ENCODE measurements around the gene GPR84. TPM values are rescaled to one million over a fixed set of nuclear protein-coding genes. Genes with fewer than 3 reads are reported as not detected.

Gene GPR84
- total and polyA plus RNA-seq, 2 donors (not counting 3 experiments of a cell fraction or from before 2014, with no cell fraction given) = not detected

GRCh38 chr12:54321363-54321762, 42.9 kb downstream of the GPR84 start:
- peaks cover 4% of the 10 kb centered on the region for H3K4me1 ChIP-seq (ENCODE audit: control insufficient read depth, extremely low read depth, insufficient read depth, low read length)
- DNase-seq (ENCODE audit: low read depth, low spot score) (no peak), FAIRE-seq (no peak)
- H3K27me3 ChIP-seq (ENCODE audit: control insufficient read depth in 2 of 2, insufficient read depth in 2 of 2, low read length in 2 of 2) = no peaks in the 10 kb centered on the region
- dilution Hi-C loops (cut with MboI; ENCODE audit: extremely low pct_ligation_motif_present, low sequenced_read_pairs) (no loop called here), intact Hi-C loops (cut with micrococcal nuclease) (no loop called here)
- no peak for TF ChIP-seq GATA2 (IDR thresholded peaks at IDR 0.05; ENCODE audit: insufficient read depth, insufficient read length, low read depth, low read length)
- TF ChIP-seq POLR2AphosphoS5 (IDR thresholded peaks at IDR 0.05; ENCODE audit: insufficient read depth, low read depth, low read length) = no peak
- no peak overlapping the region for H3K27ac ChIP-seq (ENCODE audit: insufficient read depth, low read depth, low read length)
- no peak overlapping the region for H3K9ac ChIP-seq (replicated peaks; ENCODE audit: extremely low read depth, insufficient read depth, low read length)
- no peak overlapping the region for H2AFZ ChIP-seq (ENCODE audit: low read depth, low read length)
- peaks cover 9% of the 10 kb centered on the region for H3K79me2 ChIP-seq (ENCODE audit: control insufficient read depth, insufficient read depth, low read length)
- POLR2A ChIA-PET = no interaction called here
- no peaks in the 10 kb centered on the region for H3K36me3 ChIP-seq (ENCODE audit: control insufficient read depth in 2 of 2, extremely low read depth in 1 of 2, insufficient read depth in 2 of 2, low read length in 2 of 2)
- H3K4me3 ChIP-seq (replicated peaks in 1 of 3; ENCODE audit: insufficient read depth in 1 of 3, low read depth in 1 of 3, low read length in 3 of 3) = no peak overlapping the region
- CTCF ChIA-PET = interaction anchor here (0.8 to 2.1 kb wide), 4 partner anchors 14 to 49 kb away, joined by 3 to 7 read pairs (median 4); no protein-coding TSS in a partner anchor
- H3K9me1 ChIP-seq (replicated peaks; ENCODE audit: control insufficient read depth, extremely low read depth, insufficient read depth, low read length) = no peaks in the 10 kb centered on the region
- H4K20me1 ChIP-seq (replicated peaks; ENCODE audit: control insufficient read depth, extremely low read depth, insufficient read depth, low read length) = no peaks in the 10 kb centered on the region
- BruUV-seq (replicated peaks) = no TSS peak
- no peaks in the 10 kb centered on the region for H3K9me3 ChIP-seq (replicated peaks; ENCODE audit: control insufficient read depth, insufficient read depth, low read length)
- no peak overlapping the region for H3K4me2 ChIP-seq (ENCODE audit: insufficient read depth, low read length)

MicroRNA genes within 50 kb of the gene (microRNA counts, 767-probe panel; counts per million panel counts)
- microRNA hsa-miR-148b-3p = 723 counts per million, percentile 96 among the panel's probes with 10 or more counts

Small RNA genes lying within 50 kb of the gene (microRNA-seq; reads per million reads assigned to microRNA genes)
- 175 reads per million, percentile 64 among the genes with 10 or more reads in this experiment for gene MIR148B (ENCODE audit: borderline number of aligned reads, borderline replicate concordance)

Small RNA genes lying within 50 kb of the gene (small RNA-seq; reads per million reads assigned to genes)
- gene MIR148B (ENCODE audit: insufficient read depth, insufficient read length, low read depth, low replicate concordance) = 41.8 reads per million, percentile 90 among the genes with 10 or more reads in this experiment
- not detected for gene RN7SL744P (ENCODE audit: insufficient read depth, insufficient read length, low read depth, low replicate concordance)
- gene RNU6-950P (ENCODE audit: insufficient read depth, insufficient read length, low read depth, low replicate concordance) = not detected

Other genes starting within 250 kb of the GPR84 start
- 17.5 and 17.8 TPM in 2 replicates for gene SMUG1, start 175.5 kb downstream of the GPR84 start, total RNA-seq
- 36.4 and 41.6 TPM in 2 replicates for gene SMUG1, start 175.5 kb downstream of the GPR84 start, polyA plus RNA-seq
- gene CBX5, start 84.4 kb downstream of the GPR84 start, total RNA-seq = 111 TPM in 2 replicates
- 20.4 and 22.8 TPM in 2 replicates for gene CBX5, start 84.4 kb downstream of the GPR84 start, polyA plus RNA-seq
- 1,437 and 1,470 TPM in 2 replicates for gene HNRNPA1, start 83.8 kb downstream of the GPR84 start, total RNA-seq
- 340 and 566 TPM in 2 replicates for gene HNRNPA1, start 83.8 kb downstream of the GPR84 start, polyA plus RNA-seq
- not detected in 2 replicates for gene NFE2, start 63.5 kb downstream of the GPR84 start, total RNA-seq
- not detected in 2 replicates for gene NFE2, start 63.5 kb downstream of the GPR84 start, polyA plus RNA-seq
- gene COPZ1, start 39.4 kb downstream of the GPR84 start, total RNA-seq = 137 and 143 TPM in 2 replicates
- 169 and 174 TPM in 2 replicates for gene COPZ1, start 39.4 kb downstream of the GPR84 start, polyA plus RNA-seq
- gene ZNF385A, start 20.2 kb upstream of the GPR84 start, total RNA-seq = 7.9 and 9.6 TPM in 2 replicates
- gene ZNF385A, start 20.2 kb upstream of the GPR84 start, polyA plus RNA-seq = 1.6 and 2.3 TPM in 2 replicates
- 938 and 994 TPM in 2 replicates for gene ITGA5, start 54.8 kb upstream of the GPR84 start, total RNA-seq
- gene ITGA5, start 54.8 kb upstream of the GPR84 start, polyA plus RNA-seq = 657 and 731 TPM in 2 replicates
- gene GTSF1, start 109.1 kb upstream of the GPR84 start, total RNA-seq = not detected in 2 replicates
- 14.1 and 15.4 TPM in 2 replicates for gene GTSF1, start 109.1 kb upstream of the GPR84 start, polyA plus RNA-seq
- gene NCKAP1L, start 133.3 kb upstream of the GPR84 start, total RNA-seq = 0.07 and 0.09 TPM in 2 replicates
- 0.13 and 0.17 TPM in 2 replicates for gene NCKAP1L, start 133.3 kb upstream of the GPR84 start, polyA plus RNA-seq
- gene PDE1B, start 185.1 kb upstream of the GPR84 start, total RNA-seq = not detected in 2 replicates
- gene PDE1B, start 185.1 kb upstream of the GPR84 start, polyA plus RNA-seq = not detected in 2 replicates
- gene PPP1R1A, start 224.2 kb upstream of the GPR84 start, total RNA-seq = not detected in 2 replicates
- gene PPP1R1A, start 224.2 kb upstream of the GPR84 start, polyA plus RNA-seq = not detected in 2 replicates

Data from endothelial cell of umbilical vein (primary cell).